H9 (cell line): ENCODE data around the gene CD300LG. TPM values are rescaled to one million over a fixed set of nuclear protein-coding genes. Genes with fewer than 3 reads are reported as not detected.

Experiments used
- DNase-seq: peaks from one replicate; pipeline ENCODE4 v3.0.0-alpha.2; 2017
- H2AFZ ChIP-seq: one replicate; pipeline ENCODE4 v1.6.1; 2013; ENCODE audit warnings: mild to moderate bottlenecking, low read length, control low read depth, moderate library complexity
- H2AK5ac ChIP-seq: 2 replicates; pipeline ENCODE4 v1.6.1; 2013; ENCODE audit warnings: low read length, control low read depth, mixed read lengths; ENCODE audit not compliant: insufficient read length
- H2BK120ac ChIP-seq: one replicate; pipeline ENCODE4 v1.6.1; 2013; ENCODE audit warnings: low read depth, mild to moderate bottlenecking, low read length, control low read depth, inconsistent platforms; ENCODE audit not compliant: poor library complexity, severe bottlenecking
- H2BK12ac ChIP-seq: 2 replicates; pipeline ENCODE4 v1.6.1; 2013; ENCODE audit warnings: low read length, control low read depth, mixed read lengths, low read depth; ENCODE audit not compliant: insufficient read length
- H2BK15ac ChIP-seq: 2 replicates; pipeline ENCODE4 v1.6.1; 2013; ENCODE audit warnings: low read depth, low read length, control low read depth
- H2BK20ac ChIP-seq: one replicate; pipeline ENCODE4 v1.6.1; 2013; ENCODE audit warnings: low read depth, mild to moderate bottlenecking, low read length, control low read depth, inconsistent platforms; ENCODE audit not compliant: poor library complexity, severe bottlenecking
- H2BK5ac ChIP-seq: 2 replicates; pipeline ENCODE4 v1.6.1; 2013; ENCODE audit warnings: low read length, control low read depth, mixed read lengths; ENCODE audit not compliant: insufficient read length
- H3K14ac ChIP-seq: 2 replicates; pipeline ENCODE4 v1.6.1; 2013; ENCODE audit warnings: low read length, control low read depth; ENCODE audit not compliant: insufficient read depth
- H3K18ac ChIP-seq: 2 replicates; pipeline ENCODE4 v1.6.1; 2013; ENCODE audit warnings: low read depth, mild to moderate bottlenecking, mixed read lengths, low read length, control low read depth; ENCODE audit not compliant: insufficient read length
- H3K23ac ChIP-seq: 2 replicates; pipeline ENCODE4 v1.6.1; 2013; ENCODE audit warnings: low read length, control low read depth, mixed read lengths, low read depth; ENCODE audit not compliant: insufficient read length
- H3K23me2 ChIP-seq: 2 replicates; pipeline ENCODE4 v1.6.1; 2013; ENCODE audit warnings: low read depth, mild to moderate bottlenecking, mixed read lengths, low read length, control low read depth; ENCODE audit not compliant: insufficient read length, poor library complexity, severe bottlenecking
- H3K27ac ChIP-seq: 2 replicates; pipeline ENCODE4 v1.5.1; 2013; ENCODE audit warnings: low read length, control low read depth, mixed read lengths, low read depth; ENCODE audit not compliant: insufficient read length
- H3K27me3 ChIP-seq: 2 replicates; pipeline ENCODE4 v1.6.1; 2013; ENCODE audit warnings: low read length, control low read depth, inconsistent platforms; ENCODE audit not compliant: insufficient read depth
- H3K4ac ChIP-seq: 2 replicates; pipeline ENCODE4 v1.6.1; 2013; ENCODE audit warnings: low read depth, mild to moderate bottlenecking, control low read depth, inconsistent platforms, low read length, moderate library complexity
- H3K4me1 ChIP-seq: 2 replicates; pipeline ENCODE4 v1.6.1; 2013; ENCODE audit warnings: low read length, control low read depth, inconsistent platforms; ENCODE audit not compliant: insufficient read depth
- H3K4me2 ChIP-seq: 2 replicates; pipeline ENCODE4 v1.6.1; 2013; ENCODE audit warnings: low read length, control low read depth, mixed read lengths; ENCODE audit not compliant: insufficient read length, insufficient read depth
- H3K56ac ChIP-seq: 2 replicates; pipeline ENCODE4 v1.6.1; 2013; ENCODE audit warnings: low read depth, mild to moderate bottlenecking, mixed read lengths, low read length, control low read depth; ENCODE audit not compliant: insufficient read length
- H3K79me1 ChIP-seq: 2 replicates; pipeline ENCODE4 v1.6.1; 2013; ENCODE audit warnings: low read depth, mild to moderate bottlenecking, moderate library complexity, low read length, control low read depth, inconsistent platforms; ENCODE audit not compliant: insufficient read depth, poor library complexity, severe bottlenecking
- H3K79me2 ChIP-seq: 2 replicates; pipeline ENCODE4 v1.6.1; 2013; ENCODE audit warnings: low read length, control low read depth, inconsistent platforms; ENCODE audit not compliant: insufficient read depth
- H3K9ac ChIP-seq: 2 replicates; pipeline ENCODE4 v1.6.1; 2013; ENCODE audit warnings: low read length, control low read depth, mixed read lengths; ENCODE audit not compliant: insufficient read length; ENCODE audit errors: extremely low read depth
- H3K9me3 ChIP-seq: one replicate; pipeline ENCODE4 v1.6.1; 2013; ENCODE audit warnings: low read depth, low read length, inconsistent platforms; ENCODE audit not compliant: control insufficient read depth
- H3T11ph ChIP-seq: one replicate; pipeline ENCODE4 v1.6.1; 2013; ENCODE audit warnings: mild to moderate bottlenecking, low read length, control low read depth, inconsistent platforms
- H4K20me1 ChIP-seq: one replicate; pipeline ENCODE4 v1.6.1; 2013; ENCODE audit not compliant: control insufficient read depth, insufficient read length, insufficient read depth
- H4K5ac ChIP-seq: 2 replicates; pipeline ENCODE4 v1.6.1; 2013; ENCODE audit warnings: low read depth, mild to moderate bottlenecking, mixed read lengths, low read length, control low read depth; ENCODE audit not compliant: insufficient read length
- H4K8ac ChIP-seq: replicated peaks from 2 replicates; pipeline ENCODE4 v1.6.1; 2013; ENCODE audit warnings: low read length, control low read depth, mixed read lengths, low read depth; ENCODE audit not compliant: insufficient read length
- H4K91ac ChIP-seq: 2 replicates; pipeline ENCODE4 v1.6.1; 2013; ENCODE audit warnings: low read depth, mild to moderate bottlenecking, moderate library complexity, mixed read lengths, low read length, control low read depth; ENCODE audit not compliant: insufficient read length
- H3K27ac Mint-ChIP-seq, 3 experiments: 2 replicates in 2 of 3; 3 replicates in 1 of 3; pipeline ENCODE4 v1.8.0; 2020 to 2021; ENCODE audit warnings: mixed read lengths in 3 of 3, mild to moderate bottlenecking in 1 of 3, moderate library complexity in 1 of 3
- H3K27me3 Mint-ChIP-seq: 2 replicates; pipeline ENCODE4 v1.8.0; 2021; ENCODE audit warnings: low read depth, mild to moderate bottlenecking, moderate library complexity, mixed read lengths
- H3K36me3 Mint-ChIP-seq, 3 experiments: 2 replicates in 2 of 3; 3 replicates in 1 of 3; pipeline ENCODE4 v1.8.0; 2020 to 2021; ENCODE audit warnings: low read depth in 3 of 3, mixed read lengths in 3 of 3; ENCODE audit not compliant: insufficient read depth in 1 of 3
- H3K4me1 Mint-ChIP-seq, 2 experiments: 2 replicates each; pipeline ENCODE4 v1.8.0; 2020; ENCODE audit warnings: mixed read lengths in 2 of 2
- H3K4me3 Mint-ChIP-seq, 2 experiments: 2 replicates in 1 of 2; 3 replicates in 1 of 2; pipeline ENCODE4 v1.8.0; 2020 to 2021; ENCODE audit warnings: mild to moderate bottlenecking in 2 of 2, mixed read lengths in 2 of 2, moderate library complexity in 1 of 2
- H3K9me3 Mint-ChIP-seq, 2 experiments: 2 replicates in 1 of 2; 3 replicates in 1 of 2; pipeline ENCODE4 v1.8.0; 2020; ENCODE audit warnings: mild to moderate bottlenecking in 2 of 2, mixed read lengths in 2 of 2, moderate library complexity in 1 of 2
- CTCF ChIP-seq: fragments of 200-600 bp; sonication (generic); conservative IDR thresholded peaks from 3 replicates; pipeline ENCODE4 v1.8.0; 2021; ENCODE audit warnings: antibody characterized with exemption, mild to moderate bottlenecking
- WGBS: extraction: QIAGEN DNeasy Blood & Tissue Kit; methylation state at CpG from one replicate; pipeline ENCODE4 v1.1.7; 2013; ENCODE audit warnings: missing lambda C conversion rate, low lambda C conversion rate, mixed read lengths; ENCODE audit not compliant: insufficient read length; ENCODE audit errors: extremely low coverage; 5-methylcytosine and 5-hydroxymethylcytosine counted together
- total RNA-seq: library from RNA; stranded (reverse); gene quantifications from 2 replicates; pipeline ENCODE4 v1.2.1, GENCODE V29; 2021

Gene CD300LG
- total RNA-seq, 1 experiment from 2014 or later: not detected

- Mint-ChIP-seq H3K4me3 (no peak overlapping the region), H3K36me3 (peaks cover 2 to 10% (median 4%) of the 10 kb centered on the region in 3 experiments; a peak in 6 of 7 replicates), H3K4me1 (no peaks in the 10 kb centered on the region), H3K9me3 (no peaks in the 10 kb centered on the region), H3K27me3 (no peaks in the 10 kb centered on the region; the same call in 1 of the 2 replicates), H3K27ac (no peak overlapping the region)
- Histone ChIP-seq H3K79me1 (no peaks in the 10 kb centered on the region), H3K4ac (no peak overlapping the region), H3K56ac (no peak overlapping the region), H2AK5ac (no peak overlapping the region), H3K4me2 (no peak overlapping the region), H3K18ac (no peak overlapping the region), H3K14ac (no peak overlapping the region), H4K8ac (no peak overlapping the region), H3K23me2 (no peaks in the 10 kb centered on the region), H3K9ac (no peak overlapping the region), H2BK20ac (no peak overlapping the region), H2BK12ac (no peak overlapping the region), H4K91ac (no peak overlapping the region), H3K27ac (no peak overlapping the region), H2BK15ac (no peak overlapping the region), H2BK120ac (no peak overlapping the region), H3K4me1 (no peaks in the 10 kb centered on the region), H3K27me3 (no peaks in the 10 kb centered on the region), H3K23ac (no peak overlapping the region), H2AFZ (no peak overlapping the region), H3K79me2 (no peaks in the 10 kb centered on the region), H3T11ph (no peak overlapping the region), H2BK5ac (no peak overlapping the region), H4K5ac (no peak overlapping the region), H3K9me3 (no peaks in the 10 kb centered on the region), H4K20me1 (no peaks in the 10 kb centered on the region)
- WGBS: no CpG with 5 or more reads among the region's 10 CpGs
- DNase-seq: no peak
- TF ChIP-seq CTCF: no peak
These were observed 23.5 kb upstream of the CD300LG start for GRCh38 chr17:43823350-43824084.
